SU-DHL-6 (cell line): Measurements from ENCODE around the gene SAE1.

Experiments
- H2AFZ ChIP-seq: fragments of 200-600 bp; sonication (generic); 2 replicates; pipeline ENCODE4 v1.6.1; 2014; ENCODE audit warnings: low read depth, mild to moderate bottlenecking, moderate library complexity, mixed read lengths, antibody characterized with exemption, low read length; ENCODE audit not compliant: severe bottlenecking
- H3F3A ChIP-seq: fragments of 200-600 bp; shearing (Covaris generic); 2 replicates; pipeline ENCODE4 v1.6.0; 2016; ENCODE audit warnings: antibody characterized with exemption, mild to moderate bottlenecking; ENCODE audit not compliant: insufficient read depth
- H3K27ac ChIP-seq: fragments of 200-600 bp; sonication (generic); 2 replicates; pipeline ENCODE4 v1.5.1; 2016; ENCODE audit warnings: low read depth, mild to moderate bottlenecking, low read length, moderate library complexity, mixed read lengths
- H3K27me3 ChIP-seq: fragments of 200-600 bp; sonication (generic), shearing (Covaris generic); 2 replicates; pipeline ENCODE4 v1.6.0; 2014; ENCODE audit warnings: mild to moderate bottlenecking, low read length
- H3K36me3 ChIP-seq: fragments of 200-600 bp; sonication (generic); 2 replicates; pipeline ENCODE4 v1.6.1; 2014; ENCODE audit warnings: mild to moderate bottlenecking, low read length, mixed read lengths
- H3K4me2 ChIP-seq: fragments of 300-600, 200-600 bp; shearing (Covaris generic), sonication (generic); 2 replicates; pipeline ENCODE4 v1.6.0; 2014; ENCODE audit warnings: low read length, low read depth, mild to moderate bottlenecking; ENCODE audit not compliant: poor library complexity, severe bottlenecking
- H3K4me3 ChIP-seq: fragments of 200-600 bp; sonication (generic); 2 replicates; pipeline ENCODE4 v1.5.1; 2014; ENCODE audit warnings: antibody characterized with exemption, low read length, mild to moderate bottlenecking, mixed read lengths; ENCODE audit not compliant: insufficient read depth, poor library complexity, severe bottlenecking
- H3K79me2 ChIP-seq: fragments of 200-600 bp; sonication (generic); 2 replicates; pipeline ENCODE4 v1.6.1; 2014; ENCODE audit warnings: mild to moderate bottlenecking, low read length, moderate library complexity; ENCODE audit not compliant: insufficient read depth
- H3K9ac ChIP-seq: fragments of 200-600 bp; sonication (generic); 2 replicates; pipeline ENCODE4 v1.7.0; 2014; ENCODE audit warnings: mild to moderate bottlenecking, low read length
- H3K9me2 ChIP-seq: fragments of 200-600 bp; sonication (generic); replicated peaks from 2 replicates; pipeline ENCODE4 v1.6.1; 2014; ENCODE audit warnings: low read length; ENCODE audit not compliant: insufficient read depth
- H3K9me3 ChIP-seq: fragments of 200-600 bp; sonication (generic); 2 replicates; pipeline ENCODE4 v1.6.1; 2014; ENCODE audit warnings: low read length, mixed read lengths; ENCODE audit not compliant: insufficient read depth
- H4K20me1 ChIP-seq: fragments of 200-600 bp; sonication (generic); 2 replicates; pipeline ENCODE4 v1.6.1; 2014; ENCODE audit warnings: low read depth, mild to moderate bottlenecking, antibody characterized with exemption, low read length, moderate library complexity, mixed read lengths
- CTCF ChIP-seq: fragments of 200-600 bp; sonication (generic); IDR thresholded peaks from one replicate; pipeline ENCODE4 v1.5.1; 2017; ENCODE audit warnings: antibody characterized with exemption, mild to moderate bottlenecking, low read length, moderate library complexity; ENCODE audit not compliant: insufficient read depth, poor library complexity, severe bottlenecking
- EZH2phosphoT487 ChIP-seq: fragments of 200-600 bp; sonication (generic), shearing (Covaris generic); conservative IDR thresholded peaks from 2 replicates; pipeline ENCODE4 v1.6.1; 2018; ENCODE audit warnings: mild to moderate bottlenecking, antibody characterized with exemption, low read length, moderate library complexity, mixed read lengths

Gene SAE1

GRCh38 chr19:47111006-47111621, 19.5 kb upstream of the SAE1 start:
- Histone ChIP-seq H3K9me3 (no peaks in the 10 kb centered on the region), H4K20me1 (no peaks in the 10 kb centered on the region), H3K79me2 (peaks cover 57% of the 10 kb centered on the region), H3K9ac (peak overlapping the region; percentile 100), H3K27ac (peak overlapping the region; percentile 97), H3F3A (peaks cover 60% of the 10 kb centered on the region), H3K27me3 (no peaks in the 10 kb centered on the region), H3K4me2 (peak overlapping the region; percentile 85), H3K36me3 (peaks cover 11% of the 10 kb centered on the region; the same call in 1 of the 2 replicates), H3K4me3 (peak overlapping the region; percentile 97), H2AFZ (no peak overlapping the region), H3K9me2 (no peaks in the 10 kb centered on the region)
- TF ChIP-seq EZH2phosphoT487 (no peak), CTCF (no peak)

- H3K4me2 ChIP-seq, result peak overlapping the region; percentile 85
- peak overlapping the region; percentile 97 for H3K4me3 ChIP-seq
- H3K36me3 ChIP-seq, result peaks cover 11% of the 10 kb centered on the region; the same call in 1 of the 2 replicates
- H3K27me3 ChIP-seq, result no peaks in the 10 kb centered on the region
- no peaks in the 10 kb centered on the region for H4K20me1 ChIP-seq
- H3K9ac ChIP-seq, result peak overlapping the region; percentile 100
- H3K79me2 ChIP-seq, result peaks cover 51% of the 10 kb centered on the region
- H3K9me2 ChIP-seq, result no peaks in the 10 kb centered on the region
- H3K27ac ChIP-seq, result peak overlapping the region; percentile 97
- H2AFZ ChIP-seq, result no peak overlapping the region
- H3F3A ChIP-seq, result peaks cover 57% of the 10 kb centered on the region
- no peaks in the 10 kb centered on the region for H3K9me3 ChIP-seq
- TF ChIP-seq EZH2phosphoT487 (no peak), CTCF (no peak)
Observed at GRCh38 chr19:47111682-47112165, 18.9 kb upstream of the SAE1 start.

- no peaks in the 10 kb centered on the region for H3K9me2 ChIP-seq
- H3K79me2 ChIP-seq, result peaks cover 44% of the 10 kb centered on the region
Observed at GRCh38 chr19:47112166-47112996, 18.3 kb upstream of the SAE1 start.

More at GRCh38 chr19:47112166-47112996, 18.3 kb upstream of the SAE1 start:
- H3K9me3 ChIP-seq, result no peaks in the 10 kb centered on the region
- peak overlapping the region; percentile 31 for H2AFZ ChIP-seq
- H3K9ac ChIP-seq, result peak overlapping the region; percentile 100
- peak overlapping the region; percentile 85 for H3K4me2 ChIP-seq
- H3K36me3 ChIP-seq, result peaks cover 11% of the 10 kb centered on the region; the same call in 1 of the 2 replicates
- H3K27ac ChIP-seq, result peak overlapping the region; percentile 97
- no peaks in the 10 kb centered on the region for H4K20me1 ChIP-seq
- H3K4me3 ChIP-seq, result peak overlapping the region; percentile 97
- H3F3A ChIP-seq, result peaks cover 50% of the 10 kb centered on the region
- no peaks in the 10 kb centered on the region for H3K27me3 ChIP-seq
- TF ChIP-seq EZH2phosphoT487 (no peak), CTCF (no peak)
